ENCODE measurements around the gene CCDC88B.

GRCh38 chr11:64318766-64319761 is 20.9 kb upstream of the CCDC88B start:
- TF ChIP-seq POLR2A (IDR thresholded peaks at IDR 0.05) (no peak), CTCF (IDR thresholded peaks at IDR 0.05) (no peak)
